Right lobe of liver (tissue), 4 donors: ENCODE data around the gene VCL.

Experiments
- POLR2A ChIP-seq: fragments of 450-650 bp; IDR thresholded peaks from one replicate; pipeline ENCODE4 v1.6.1; 2017; ENCODE audit warnings: antibody characterized with exemption, mild to moderate bottlenecking
- TF ChIP-seq, protein P1 (sequence below), 4 donors: fragments of 200-600 bp in 3 of 4; fragments of 450-650 bp in 1 of 4; IDR thresholded peaks; one replicate each; pipeline versions ENCODE4 v1.5.1 to v1.8.0; 2016 to 2022; ENCODE audit warnings: antibody characterized with exemption in 4 of 4, mild to moderate bottlenecking in 2 of 4
- donor health status: DM: no; HTN: no; CAD: no.
- donor health status: DM: no; HTN: no; CAD: no.
- donor health status: DM: no; HTN: yes; CAD: no.

DNA sequence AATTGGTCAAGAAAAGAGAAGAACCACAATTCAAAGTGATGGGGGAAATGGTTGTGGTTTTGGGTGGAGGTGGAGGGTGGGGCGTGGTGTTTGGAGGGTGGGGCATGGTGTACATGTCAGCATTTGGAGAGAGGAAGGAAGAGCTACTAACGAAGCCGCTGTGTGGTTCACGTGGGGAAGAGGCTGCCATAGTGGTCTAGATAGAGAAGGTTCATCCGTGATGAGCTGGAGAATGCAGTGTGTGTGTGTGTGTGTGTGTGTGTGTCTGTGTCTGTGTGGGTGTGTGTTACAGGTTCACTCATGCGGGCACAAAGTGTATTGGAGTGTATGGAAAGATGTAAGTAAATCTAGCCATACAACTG is 6.1 kb upstream of the VCL start:
- TF ChIP-seq, protein P1, sequence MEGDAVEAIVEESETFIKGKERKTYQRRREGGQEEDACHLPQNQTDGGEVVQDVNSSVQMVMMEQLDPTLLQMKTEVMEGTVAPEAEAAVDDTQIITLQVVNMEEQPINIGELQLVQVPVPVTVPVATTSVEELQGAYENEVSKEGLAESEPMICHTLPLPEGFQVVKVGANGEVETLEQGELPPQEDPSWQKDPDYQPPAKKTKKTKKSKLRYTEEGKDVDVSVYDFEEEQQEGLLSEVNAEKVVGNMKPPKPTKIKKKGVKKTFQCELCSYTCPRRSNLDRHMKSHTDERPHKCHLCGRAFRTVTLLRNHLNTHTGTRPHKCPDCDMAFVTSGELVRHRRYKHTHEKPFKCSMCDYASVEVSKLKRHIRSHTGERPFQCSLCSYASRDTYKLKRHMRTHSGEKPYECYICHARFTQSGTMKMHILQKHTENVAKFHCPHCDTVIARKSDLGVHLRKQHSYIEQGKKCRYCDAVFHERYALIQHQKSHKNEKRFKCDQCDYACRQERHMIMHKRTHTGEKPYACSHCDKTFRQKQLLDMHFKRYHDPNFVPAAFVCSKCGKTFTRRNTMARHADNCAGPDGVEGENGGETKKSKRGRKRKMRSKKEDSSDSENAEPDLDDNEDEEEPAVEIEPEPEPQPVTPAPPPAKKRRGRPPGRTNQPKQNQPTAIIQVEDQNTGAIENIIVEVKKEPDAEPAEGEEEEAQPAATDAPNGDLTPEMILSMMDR (IDR thresholded peaks at IDR 0.05) = no peak
- no peak for TF ChIP-seq POLR2A
